ENCODE measurements around the gene OSBPL5. TPM values are rescaled to one million over a fixed set of nuclear protein-coding genes. Genes with fewer than 3 reads are reported as not detected.

OSBPL5 gene
- total and polyA plus RNA-seq, 4 donors = 15.2 to 51.5 (median 28.3) TPM

GRCh38 chr11:3160252-3161031 is 4.7 kb downstream of the OSBPL5 start:
- H3K9ac ChIP-seq (ENCODE audit: insufficient read depth in 1 of 2, low read length in 2 of 2) = no peak overlapping the region

DNA sequence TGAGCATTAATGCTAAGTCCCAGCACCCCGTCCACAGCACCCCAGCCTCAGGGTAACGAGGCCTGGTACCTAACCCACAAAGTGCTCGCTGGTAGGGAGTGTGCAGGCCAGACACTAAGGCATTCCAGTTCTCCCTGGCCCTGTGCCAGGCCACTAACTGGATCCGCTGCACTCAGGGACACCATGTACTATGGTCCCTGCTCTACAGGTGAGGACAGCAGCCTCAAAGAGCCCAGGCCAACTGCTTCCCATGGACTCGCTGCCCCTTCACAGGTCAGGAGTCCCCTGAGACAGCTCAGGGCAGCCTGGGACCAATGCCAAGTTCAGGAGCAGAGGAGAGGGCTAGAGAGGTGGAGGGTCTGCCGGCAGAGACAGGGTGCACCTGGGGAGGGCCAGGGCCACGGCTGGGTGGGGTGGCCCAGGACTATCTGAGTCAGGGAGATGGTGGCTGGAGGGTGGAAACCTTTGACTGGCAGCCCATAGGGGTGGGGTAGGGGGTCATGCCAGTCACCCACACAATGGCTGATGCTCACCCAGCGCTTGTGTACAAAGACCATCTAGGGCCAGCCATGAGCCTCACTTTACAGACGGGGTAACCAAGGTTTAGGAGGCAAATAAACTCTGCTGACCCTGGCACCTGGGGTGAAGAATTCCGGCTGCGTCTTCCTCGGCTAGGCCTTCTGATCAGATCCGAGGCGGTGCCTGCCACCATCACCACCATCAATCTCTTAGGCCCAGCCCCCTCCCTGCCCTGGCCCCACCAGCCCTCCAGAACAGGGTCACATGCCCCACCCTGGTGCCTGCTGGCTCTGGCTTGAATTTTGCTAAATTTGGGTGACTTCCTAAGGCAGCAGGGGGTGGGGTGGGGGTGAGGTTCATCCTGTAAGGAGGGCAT is 5.6 kb downstream of the OSBPL5 start:
- ATAC-seq (ENCODE audit: insufficient read depth, low FRiP score) (no peak), DNase-seq (peak in 2 of 3 donors; percentile 39 to 49)
- peaks cover 0 to 2% (median 0%) of the 10 kb centered on the region in 4 donors for H3K9me3 ChIP-seq (ENCODE audit: control insufficient read depth in 4 of 4, insufficient read depth in 3 of 4, low read length in 3 of 4)
- peak overlapping the region; percentile 5 for H3K4me3 ChIP-seq
- no peak for TF ChIP-seq CTCF (IDR thresholded peaks at IDR 0.05; ENCODE audit: control extremely low read depth, extremely low read depth)
- 56 to 62% methylated on average over 14 of the region's 14 CpGs for WGBS, 2 donors
- no peak overlapping the region for H3K9ac ChIP-seq (ENCODE audit: insufficient read depth in 1 of 2, low read length in 2 of 2)
- H3K4me1 ChIP-seq (ENCODE audit: control insufficient read depth in 5 of 5, insufficient read depth in 5 of 5, low read length in 5 of 5) = peaks cover 0 to 53% (median 38%) of the 10 kb centered on the region in 5 donors
- H3K27ac ChIP-seq (ENCODE audit: low read depth in 1 of 2, low read length in 1 of 2) = peak overlapping the region in 1 of 2 donors; percentile 26
- no peaks in the 10 kb centered on the region for H3K36me3 ChIP-seq (ENCODE audit: control insufficient read depth in 4 of 4, insufficient read depth in 4 of 4, low read length in 4 of 4)
- H3K27me3 ChIP-seq (ENCODE audit: control insufficient read depth in 3 of 3, insufficient read depth in 3 of 3, low read length in 2 of 3) = no peaks in the 10 kb centered on the region

More at GRCh38 chr11:3160252-3161031, 4.7 kb downstream of the OSBPL5 start:
- Histone ChIP-seq H3K4me3 (peak overlapping the region; percentile 9), H3K27me3 (ENCODE audit: control insufficient read depth in 3 of 3, insufficient read depth in 3 of 3, low read length in 2 of 3) (no peaks in the 10 kb centered on the region), H3K36me3 (ENCODE audit: control insufficient read depth in 4 of 4, insufficient read depth in 4 of 4, low read length in 4 of 4) (no peaks in the 10 kb centered on the region), H3K4me1 (ENCODE audit: control insufficient read depth in 5 of 5, insufficient read depth in 5 of 5, low read length in 5 of 5) (peaks cover 0 to 53% (median 33%) of the 10 kb centered on the region in 5 donors), H3K9me3 (ENCODE audit: control insufficient read depth in 4 of 4, insufficient read depth in 3 of 4, low read length in 3 of 4) (peaks cover 0 to 2% (median 0%) of the 10 kb centered on the region in 4 donors), H3K27ac (ENCODE audit: low read depth in 1 of 2, low read length in 1 of 2) (peak overlapping the region; percentile 26 to 83)
- WGBS, 2 donors = 8 to 9% methylated on average over 46 to 48 of the region's 48 CpGs
- TF ChIP-seq CTCF (IDR thresholded peaks at IDR 0.05; ENCODE audit: control extremely low read depth, extremely low read depth) = no peak
- DNase-seq (peak; percentile 96 to 97 (median 97)), ATAC-seq (ENCODE audit: insufficient read depth, low FRiP score) (peak; percentile 73)

- no peaks in the 10 kb centered on the region for H3K27me3 ChIP-seq (ENCODE audit: control insufficient read depth in 3 of 3, insufficient read depth in 3 of 3, low read length in 2 of 3)
- H3K9ac ChIP-seq (ENCODE audit: insufficient read depth in 1 of 2, low read length in 2 of 2) = no peak overlapping the region
- TF ChIP-seq CTCF (IDR thresholded peaks at IDR 0.05; ENCODE audit: control extremely low read depth, extremely low read depth) = no peak
- 76 to 85% methylated on average over 13 of the region's 13 CpGs for WGBS, 2 donors
- H3K9me3 ChIP-seq (ENCODE audit: control insufficient read depth in 4 of 4, insufficient read depth in 3 of 4, low read length in 3 of 4) = peaks cover 0 to 2% (median 0%) of the 10 kb centered on the region in 4 donors
- DNase-seq = no peak
- no peak overlapping the region for H3K4me3 ChIP-seq
- peak overlapping the region in 1 of 2 donors; percentile 26 for H3K27ac ChIP-seq (ENCODE audit: low read depth in 1 of 2, low read length in 1 of 2)
- no peaks in the 10 kb centered on the region for H3K36me3 ChIP-seq (ENCODE audit: control insufficient read depth in 4 of 4, insufficient read depth in 4 of 4, low read length in 4 of 4)
- H3K4me1 ChIP-seq (ENCODE audit: control insufficient read depth in 5 of 5, insufficient read depth in 5 of 5, low read length in 5 of 5) = peaks cover 0 to 54% (median 42%) of the 10 kb centered on the region in 5 donors
- ATAC-seq (ENCODE audit: insufficient read depth, low FRiP score) = no peak
Measured at GRCh38 chr11:3158821-3159220, 6.3 kb downstream of the OSBPL5 start.

Data from lung (tissue), 12 donors.